Spleen (tissue), 13 donors: Measurements from ENCODE around the gene MYO5A. TPM values are rescaled to one million over a fixed set of nuclear protein-coding genes. Genes with fewer than 3 reads are reported as not detected.
"Not testable (repeated sequence)": the region's sequence is repeated elsewhere in the genome, so short reads cannot be mapped to it uniquely, and the experiment has no call there.

Experiments
- DNase-seq: peaks from one replicate; pipeline ENCODE4 v3.0.0-alpha.2; 2020
- H3K27ac ChIP-seq, 8 donors: fragments of 200-600 bp; sonication (generic) in 7 of 8; 1 replicate in 4 of 8; 2 replicates in 4 of 8; pipeline versions ENCODE4 v1.5.0 to v1.8.0; 2016 to 2021; ENCODE audit warnings: inconsistent platforms in 4 of 8, mild to moderate bottlenecking in 4 of 8, moderate library complexity in 1 of 8
- H3K27me3 ChIP-seq, 7 donors: fragments of 200-600 bp; sonication (generic) in 6 of 7; replicated peaks in 1 of 7; 1 replicate in 4 of 7; 2 replicates in 3 of 7; pipeline versions ENCODE4 v1.5.0 to v1.8.0; 2016 to 2021; ENCODE audit warnings: inconsistent platforms in 3 of 7, mild to moderate bottlenecking in 1 of 7
- H3K36me3 ChIP-seq, 6 donors: fragments of 200-600 bp; sonication (generic) in 5 of 6; 1 replicate in 4 of 6; 2 replicates in 2 of 6; pipeline versions ENCODE4 v1.5.0 to v1.8.0; 2016 to 2021; ENCODE audit warnings: inconsistent platforms in 2 of 6
- H3K4me1 ChIP-seq, 6 donors: fragments of 200-600 bp; sonication (generic) in 5 of 6; 1 replicate in 3 of 6; 2 replicates in 3 of 6; pipeline versions ENCODE4 v1.5.0 to v1.8.0; 2016 to 2021; ENCODE audit warnings: inconsistent platforms in 3 of 6
- H3K4me3 ChIP-seq, 8 donors: fragments of 200-600 bp; sonication (generic) in 7 of 8; 1 replicate in 4 of 8; 2 replicates in 4 of 8; pipeline versions ENCODE4 v1.5.0 to v1.8.0; 2016 to 2021; ENCODE audit warnings: inconsistent platforms in 4 of 8, mild to moderate bottlenecking in 4 of 8, moderate library complexity in 2 of 8
- H3K9me3 ChIP-seq, 8 donors: fragments of 200-600 bp; sonication (generic) in 7 of 8; 1 replicate in 4 of 8; 2 replicates in 4 of 8; pipeline versions ENCODE4 v1.5.0 to v1.8.0; 2016 to 2021; ENCODE audit warnings: inconsistent platforms in 4 of 8
- CTCF ChIP-seq, 11 experiments: fragments of 200-600 bp in 7 of 11; fragments of 450-650 bp in 4 of 11; sonication (generic) in 4 of 11; IDR thresholded peaks in 8 of 11; conservative IDR thresholded peaks in 3 of 11; 1 replicate in 7 of 11; 2 replicates in 4 of 11; pipeline versions ENCODE4 v1.4.0 to v1.8.0; 2016 to 2021; ENCODE audit warnings: antibody characterized with exemption in 11 of 11, inconsistent platforms in 4 of 11, mild to moderate bottlenecking in 1 of 11
- POLR2A ChIP-seq, 3 donors: fragments of 450-650 bp; IDR thresholded peaks; one replicate each; pipeline ENCODE4 v1.5.1; 2017; ENCODE audit warnings: antibody characterized with exemption in 3 of 3, mild to moderate bottlenecking in 1 of 3
- POLR2AphosphoS5 ChIP-seq, 3 donors: sonication (generic); formaldehyde crosslinking; IDR thresholded peaks; one replicate each; pipeline ENCODE4 v1.5.1; 2017; ENCODE audit warnings: antibody characterized with exemption in 3 of 3
- WGBS, 5 donors: extraction: QIAGEN DNeasy Blood & Tissue Kit in 3 of 5; methylation state at CpG; one replicate each; pipeline versions ENCODE4 v1.1.5 to v1.1.7; 2013 to 2018; 5-methylcytosine and 5-hydroxymethylcytosine counted together
- intact Hi-C: fragments of 100-400 bp; cut with DNase I; formaldehyde crosslinking; loops from one replicate; pipeline ENCODE4 v1.15.0; 2023; ENCODE audit warnings: low total_unique reads
- long read RNA-seq, 2 donors: transcript quantifications; one replicate each; lab custom pipeline, GENCODE V29; 2026
- polyA plus RNA-seq, 3 donors: library from polyadenylated mRNA; stranded (reverse); fragments of 200-250 nt; gene quantifications; one replicate each; pipeline ENCODE4 v1.2.1, GENCODE V29; 2013
- total RNA-seq, 7 donors: library from RNA; depleted of rRNA in 3 of 7; stranded (reverse); fragments of >200 nt in 3 of 7; fragmentation: NEBNext Ultra II Directional in 4 of 7; extraction: Animal tissue kit (Norgen Biotek cat#: 25700) in 4 of 7; gene quantifications; one replicate each; pipeline versions ENCODE4 v1.1.0 to v1.2.1, GENCODE V29; 2016 to 2021
- donor health status: healthy with polysubstance abuse.
- donor health status: DM: no; HTN: no; CAD: no; lungs with moderate emphysema.
- donor health status: DM: no; HTN: no; CAD: no.
- donor health status: Bipolar disorder and iron deficiency.
- donor health status: healthy.
- donor health status: DM: no; HTN: no; CAD: no.
- donor health status: DM: yes; HTN: yes; CAD: no.

MYO5A gene
- total RNA-seq: 10 to 100 TPM; 30.9 to 48.3 (median 39.1) TPM
- 1 to 10 TPM; 4.7 to 6.4 (median 6.3) TPM for polyA plus RNA-seq
- long read RNA-seq, donor 1: 0 reads
- long read RNA-seq, donor 2: 0 reads

- no peaks in the 10 kb centered on the region for H3K9me3 ChIP-seq
- intact Hi-C loops: no loop called here
- H3K27ac ChIP-seq: peak within 1 kb of the TSS; percentile 83 to 94 (median 86)
- peak; percentile 96 for DNase-seq
- no peaks in the 10 kb centered on the region for H3K36me3 ChIP-seq
- TF ChIP-seq POLR2A (IDR thresholded peaks at IDR 0.05) (peak in 1 of 3 donors; percentile 3), POLR2AphosphoS5 (IDR thresholded peaks at IDR 0.05) (peak; percentile 65 to 84 (median 77)), CTCF (IDR thresholded peaks at IDR 0.05 in 8 of 11, conservative IDR thresholded peaks at IDR 0.05 in 3 of 11) (peak in 5 of 11 experiments; percentile 10 to 38 (median 28))
- peaks cover 0 to 12% (median 0%) of the 10 kb centered on the region in 7 donors for H3K27me3 ChIP-seq
- peak within 1 kb of the TSS; percentile 73 to 83 (median 79) for H3K4me3 ChIP-seq
- 0 to 1% (median 0%) methylated on average over 65 to 103 of the region's 103 CpGs; no CpG with 5 or more reads in 2 of the 5 donors for WGBS, 5 donors
- H3K4me1 ChIP-seq: peaks cover 0 to 60% (median 29%) of the 10 kb centered on the region in 6 donors
These were observed at the start of gene MYO5A for GRCh38 chr15:52528564-52529340. Gene MYO5A (minus strand): TSS chr15:52528880. CDS start chr15:52528806, 74 bp downstream.

GRCh38 chr15:52576692-52577091, 48.0 kb upstream of the MYO5A start:
- WGBS, 5 donors: 92 to 96% (median 93%) methylated on average over 2 of the region's 2 CpGs
- Histone ChIP-seq H3K36me3 (peaks cover 0 to 32% (median 10%) of the 10 kb centered on the region in 6 donors), H3K4me3 (no peak overlapping the region), H3K9me3 (no peaks in the 10 kb centered on the region), H3K4me1 (no peaks in the 10 kb centered on the region), H3K27me3 (no peaks in the 10 kb centered on the region), H3K27ac (no peak overlapping the region)
- no peak for DNase-seq
- no peak for TF ChIP-seq POLR2AphosphoS5 (IDR thresholded peaks at IDR 0.05)
- no peak for TF ChIP-seq CTCF (IDR thresholded peaks at IDR 0.05 in 8 of 11, conservative IDR thresholded peaks at IDR 0.05 in 3 of 11)
- TF ChIP-seq POLR2A (IDR thresholded peaks at IDR 0.05): no peak
- intact Hi-C loops: no loop called here

GRCh38 chr15:52575573-52575972, 46.9 kb upstream of the MYO5A start:
- H3K4me3 ChIP-seq, H3K27me3 ChIP-seq, H3K4me1 ChIP-seq, H3K27ac ChIP-seq, intact Hi-C loops, H3K9me3 ChIP-seq, DNase-seq: not testable (repeated sequence)
- WGBS, 5 donors: 83 to 93% (median 89%) methylated on average over 7 of the region's 7 CpGs
- peaks cover 0 to 21% (median 3%) of the 10 kb centered on the region in 6 donors for H3K36me3 ChIP-seq

- WGBS, 5 donors: 92 to 100% (median 95%) methylated on average over 2 of the region's 2 CpGs
- intact Hi-C loops: no loop called here
- H3K36me3 ChIP-seq: peaks cover 0 to 16% (median 3%) of the 10 kb centered on the region in 6 donors
- H3K9me3 ChIP-seq: no peaks in the 10 kb centered on the region
- no peaks in the 10 kb centered on the region for H3K27me3 ChIP-seq
- no peak overlapping the region for H3K4me3 ChIP-seq
- no peak overlapping the region for H3K27ac ChIP-seq
- no peaks in the 10 kb centered on the region for H3K4me1 ChIP-seq
- DNase-seq: no peak
- no peak for TF ChIP-seq CTCF (IDR thresholded peaks at IDR 0.05 in 8 of 11, conservative IDR thresholded peaks at IDR 0.05 in 3 of 11)
- TF ChIP-seq POLR2AphosphoS5 (IDR thresholded peaks at IDR 0.05): no peak
- no peak for TF ChIP-seq POLR2A (IDR thresholded peaks at IDR 0.05)
These were observed 46.4 kb upstream of the MYO5A start for GRCh38 chr15:52575072-52575471.

- H3K27me3 ChIP-seq, H3K4me3 ChIP-seq, intact Hi-C loops, H3K4me1 ChIP-seq, DNase-seq, H3K27ac ChIP-seq, H3K9me3 ChIP-seq: not testable (repeated sequence)
- WGBS, 5 donors: 95 to 98% (median 97%) methylated on average over 3 of the region's 3 CpGs
- peaks cover 0 to 12% (median 1%) of the 10 kb centered on the region in 6 donors for H3K36me3 ChIP-seq
These were observed 45.9 kb upstream of the MYO5A start for GRCh38 chr15:52574623-52575022.
